Hematopoietic multipotent progenitor cell (in vitro differentiated cells): ENCODE results near the gene UCN. TPM values are rescaled to one million over a fixed set of nuclear protein-coding genes. Genes with fewer than 3 reads are reported as not detected.
"Not testable (repeated sequence)": the region's sequence is repeated elsewhere in the genome, so short reads cannot be mapped to it uniquely, and the experiment has no call there.

Experiments
- DNase-seq, 3 donors: peaks; one replicate each; pipeline ENCODE4 v3.0.0-alpha.2; 2011 to 2015; ENCODE audit warnings: low read depth in 2 of 3, low spot score in 2 of 3
- total RNA-seq: library from RNA; depleted of rRNA; stranded (reverse); fragments of >200 nt; gene quantifications from one replicate; pipeline ENCODE4 v1.2.3, GENCODE V29; 2012

Gene UCN
- 2.2 TPM for total RNA-seq

GRCh38 chr2:27308359-27308881 lies at the start of gene UCN:
Gene UCN, minus strand, starts transcription at chr2:27308445. Its CDS starts 550 bp downstream, at chr2:27307895.
- no peak for DNase-seq

- peak; percentile 84 to 99 (median 99) for DNase-seq
Measured at GRCh38 chr2:27356382-27357181, 48.3 kb upstream of the UCN start, which contains the start of gene GTF3C2. Gene GTF3C2, minus strand, starts transcription at chr2:27356764. Its CDS starts 13,210 bp downstream, at chr2:27343554.

- peak in 1 of 3 donors; percentile 60 for DNase-seq
Measured at GRCh38 chr2:27356056-27356381, 47.8 kb upstream of the UCN start.

GRCh38 chr2:27354597-27354927 lies 46.3 kb upstream of the UCN start:
- no peak for DNase-seq

- DNase-seq: no peak
Measured at GRCh38 chr2:27353762-27354596, 45.7 kb upstream of the UCN start.

GRCh38 chr2:27353386-27353761 lies 45.1 kb upstream of the UCN start:
- not testable (repeated sequence) for DNase-seq

- DNase-seq: no peak
Measured at GRCh38 chr2:27351802-27352598, 43.8 kb upstream of the UCN start.

GRCh38 chr2:27350106-27350693 lies 42.0 kb upstream of the UCN start:
- no peak for DNase-seq

- no peak for DNase-seq
Measured at GRCh38 chr2:27347641-27348040, 39.4 kb upstream of the UCN start.

GRCh38 chr2:27336173-27336572 lies 27.9 kb upstream of the UCN start:
- no peak for DNase-seq

GRCh38 chr2:27335311-27335710 lies 27.1 kb upstream of the UCN start:
- no peak for DNase-seq

- DNase-seq: no peak
Measured at GRCh38 chr2:27324720-27325119, 16.5 kb upstream of the UCN start.

- no peak for DNase-seq
Measured at GRCh38 chr2:27323596-27324285, 15.5 kb upstream of the UCN start.

- DNase-seq: peak; percentile 62 to 93 (median 87)
Measured at GRCh38 chr2:27322766-27323595, 14.7 kb upstream of the UCN start, which contains the start of gene MPV17. Gene MPV17, minus strand, starts transcription at chr2:27323097. Its CDS starts 580 bp downstream, at chr2:27322517.

GRCh38 chr2:27322301-27322765 lies 14.1 kb upstream of the UCN start:
- peak in 1 of 3 donors; percentile 29 for DNase-seq

- DNase-seq: no peak
Measured at GRCh38 chr2:27320958-27321543, 12.8 kb upstream of the UCN start.

GRCh38 chr2:27319839-27320238 lies 11.6 kb upstream of the UCN start:
- not testable (repeated sequence) for DNase-seq

GRCh38 chr2:27316655-27317412 lies 8.6 kb upstream of the UCN start:
- DNase-seq: no peak
